NB4 (cell line): ENCODE measurements around the gene TRIO.

ENCODE experiments used
- DNase-seq: peaks from one replicate; pipeline ENCODE4 v3.0.0; 2010; ENCODE audit warnings: low read depth
- H3K4me3 ChIP-seq: one replicate; pipeline ENCODE4 v1.5.1; 2011; ENCODE audit warnings: mild to moderate bottlenecking, low read depth, low read length, moderate library complexity
- CTCF ChIP-seq: IDR thresholded peaks from one replicate; pipeline ENCODE4 v1.5.1; 2012; ENCODE audit warnings: low read depth, low read length
- MYC ChIP-seq: IDR thresholded peaks from 2 replicates; pipeline ENCODE4 v1.6.1; 2011; ENCODE audit warnings: low read depth, low read length
- POLR2A ChIP-seq: IDR thresholded peaks from 2 replicates; pipeline ENCODE4 v1.6.1; 2011; ENCODE audit warnings: mild to moderate bottlenecking; ENCODE audit not compliant: insufficient read length; ENCODE audit errors: extremely low read depth
- TF ChIP-seq, protein P1 (sequence below): IDR thresholded peaks from 2 replicates; pipeline ENCODE4 v1.6.1; 2011; ENCODE audit warnings: low read depth, low read length

TRIO gene

GRCh38 chr5:14400611-14401010 lies 257.5 kb downstream of the TRIO start:
- no peak overlapping the region for H3K4me3 ChIP-seq
- DNase-seq, result no peak
- TF ChIP-seq CTCF (no peak), POLR2A (no peak), MYC (no peak)
- TF ChIP-seq, protein P1, sequence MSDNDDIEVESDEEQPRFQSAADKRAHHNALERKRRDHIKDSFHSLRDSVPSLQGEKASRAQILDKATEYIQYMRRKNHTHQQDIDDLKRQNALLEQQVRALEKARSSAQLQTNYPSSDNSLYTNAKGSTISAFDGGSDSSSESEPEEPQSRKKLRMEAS, result no peak

GRCh38 chr5:14401639-14402038 lies 258.5 kb downstream of the TRIO start:
- DNase-seq, result no peak
- no peak overlapping the region for H3K4me3 ChIP-seq
- TF ChIP-seq POLR2A (no peak), MYC (no peak), CTCF (no peak)
- TF ChIP-seq, protein P1, result no peak

- DNase-seq, result no peak
- H3K4me3 ChIP-seq, result no peak overlapping the region
- TF ChIP-seq CTCF (no peak), MYC (no peak)
Observed at GRCh38 chr5:14402424-14402823, 259.3 kb downstream of the TRIO start.

GRCh38 chr5:14404780-14405179 lies 261.6 kb downstream of the TRIO start:
- no peak for TF ChIP-seq MYC
- TF ChIP-seq, protein P1, result no peak
- no peak for TF ChIP-seq CTCF
- no peak for TF ChIP-seq POLR2A
- H3K4me3 ChIP-seq, result no peak overlapping the region
- DNase-seq, result no peak

GRCh38 chr5:14405267-14405666 lies 262.1 kb downstream of the TRIO start:
- DNase-seq, result peak; percentile 20
- no peak overlapping the region for H3K4me3 ChIP-seq
- TF ChIP-seq MYC (no peak), POLR2A (no peak), CTCF (peak; percentile 51)
- TF ChIP-seq, protein P1, result no peak
